WI38 (cell line): ENCODE results near the gene LNP1.
"Not testable (repeated sequence)": the region's sequence is repeated elsewhere in the genome, so short reads cannot be mapped to it uniquely, and the experiment has no call there.

ENCODE experiments used
- H3K4me3 ChIP-seq: 2 replicates; pipeline ENCODE4 v1.5.1; 2011; ENCODE audit warnings: low read depth, mild to moderate bottlenecking, control low read depth, low read length
- TF ChIP-seq, protein P1 (sequence below): IDR thresholded peaks from 2 replicates; pipeline ENCODE4 v1.5.1; 2012; ENCODE audit warnings: low read depth, mild to moderate bottlenecking, control low read depth, low read length

The LNP1 gene, protein sequence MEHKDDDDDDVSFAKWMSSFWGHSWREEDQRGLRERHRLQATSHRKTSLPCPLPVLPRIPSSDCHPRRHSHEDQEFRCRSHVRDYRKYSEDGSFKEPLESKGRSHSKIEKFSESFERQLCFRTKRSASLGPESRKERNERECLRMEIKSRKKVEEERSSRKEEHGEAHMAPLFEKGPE

DNA sequence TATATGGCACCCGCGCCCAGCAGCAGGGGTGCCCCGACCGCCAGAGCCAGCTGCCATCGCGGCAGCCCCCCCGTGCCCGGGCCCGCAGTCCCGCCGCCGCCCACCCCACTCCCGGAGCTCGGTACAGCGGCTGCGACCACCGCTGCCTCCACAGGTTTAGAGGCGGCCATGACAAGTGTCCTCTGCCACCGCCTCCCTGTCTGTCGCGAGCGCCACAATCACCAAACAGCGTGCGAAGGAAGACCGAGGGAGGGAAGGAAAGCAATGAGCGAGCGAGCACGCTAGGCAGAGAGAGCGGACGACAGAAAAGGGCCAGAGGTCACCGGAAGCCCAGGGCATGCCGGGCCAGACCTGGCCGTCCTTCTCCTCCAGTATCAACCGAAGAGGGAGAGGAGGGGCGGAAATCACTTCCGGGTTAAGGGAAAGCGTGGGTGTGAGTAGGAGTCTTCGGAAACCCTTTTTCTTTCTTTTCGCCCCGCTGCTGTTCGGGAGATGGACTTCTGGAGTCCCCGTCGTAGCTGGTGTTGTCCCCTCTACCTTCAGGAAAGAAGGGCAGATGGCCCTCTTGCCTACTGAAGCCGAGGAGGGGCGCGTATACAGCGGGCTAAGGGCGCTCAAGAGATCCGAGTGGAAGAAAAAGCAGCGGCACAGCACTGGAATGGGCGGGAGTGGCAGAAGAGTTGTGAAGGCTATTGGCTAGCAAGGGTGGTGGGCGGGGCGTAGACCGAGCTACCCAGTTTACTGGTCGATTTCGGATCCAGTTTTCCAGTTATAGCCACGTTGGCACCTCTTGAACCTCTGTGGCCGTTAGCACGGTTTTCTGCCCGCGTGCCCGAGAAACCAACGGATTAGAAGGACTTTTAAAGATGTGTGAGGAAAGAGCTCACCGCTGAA, at the start of gene LNP1, which contains the start of gene TOMM70:
Gene LNP1 (plus strand): TSS at position 760 of the 894 bp plus-strand sequence. CDS start 28,191 bp downstream, outside the sequence.
Gene TOMM70 (minus strand): TSS at position 310 of the 894 bp plus-strand sequence. CDS start 140 bp downstream, at position 170.
- H3K4me3 ChIP-seq = peak within 1 kb of the TSS; percentile 70
- TF ChIP-seq, protein P1, sequence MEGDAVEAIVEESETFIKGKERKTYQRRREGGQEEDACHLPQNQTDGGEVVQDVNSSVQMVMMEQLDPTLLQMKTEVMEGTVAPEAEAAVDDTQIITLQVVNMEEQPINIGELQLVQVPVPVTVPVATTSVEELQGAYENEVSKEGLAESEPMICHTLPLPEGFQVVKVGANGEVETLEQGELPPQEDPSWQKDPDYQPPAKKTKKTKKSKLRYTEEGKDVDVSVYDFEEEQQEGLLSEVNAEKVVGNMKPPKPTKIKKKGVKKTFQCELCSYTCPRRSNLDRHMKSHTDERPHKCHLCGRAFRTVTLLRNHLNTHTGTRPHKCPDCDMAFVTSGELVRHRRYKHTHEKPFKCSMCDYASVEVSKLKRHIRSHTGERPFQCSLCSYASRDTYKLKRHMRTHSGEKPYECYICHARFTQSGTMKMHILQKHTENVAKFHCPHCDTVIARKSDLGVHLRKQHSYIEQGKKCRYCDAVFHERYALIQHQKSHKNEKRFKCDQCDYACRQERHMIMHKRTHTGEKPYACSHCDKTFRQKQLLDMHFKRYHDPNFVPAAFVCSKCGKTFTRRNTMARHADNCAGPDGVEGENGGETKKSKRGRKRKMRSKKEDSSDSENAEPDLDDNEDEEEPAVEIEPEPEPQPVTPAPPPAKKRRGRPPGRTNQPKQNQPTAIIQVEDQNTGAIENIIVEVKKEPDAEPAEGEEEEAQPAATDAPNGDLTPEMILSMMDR = no peak

DNA sequence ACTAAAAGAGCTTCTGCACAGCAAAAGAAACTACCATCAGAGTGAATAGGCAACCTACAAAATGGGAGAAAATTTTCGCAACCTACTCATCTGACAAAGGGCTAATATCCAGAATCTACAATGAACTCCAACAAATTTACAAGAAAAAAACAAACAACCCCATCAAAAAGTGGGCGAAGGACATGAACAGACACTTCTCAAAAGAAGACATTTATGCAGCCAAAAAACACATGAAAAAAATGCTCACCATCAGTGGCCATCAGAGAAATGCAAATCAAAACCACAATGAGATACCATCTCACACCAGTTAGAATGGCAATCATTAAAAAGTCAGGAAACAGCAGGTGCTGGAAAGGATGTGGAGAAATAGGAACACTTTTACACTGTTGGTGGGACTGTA, 49.6 kb upstream of the LNP1 start:
- not testable (repeated sequence) for H3K4me3 ChIP-seq

DNA sequence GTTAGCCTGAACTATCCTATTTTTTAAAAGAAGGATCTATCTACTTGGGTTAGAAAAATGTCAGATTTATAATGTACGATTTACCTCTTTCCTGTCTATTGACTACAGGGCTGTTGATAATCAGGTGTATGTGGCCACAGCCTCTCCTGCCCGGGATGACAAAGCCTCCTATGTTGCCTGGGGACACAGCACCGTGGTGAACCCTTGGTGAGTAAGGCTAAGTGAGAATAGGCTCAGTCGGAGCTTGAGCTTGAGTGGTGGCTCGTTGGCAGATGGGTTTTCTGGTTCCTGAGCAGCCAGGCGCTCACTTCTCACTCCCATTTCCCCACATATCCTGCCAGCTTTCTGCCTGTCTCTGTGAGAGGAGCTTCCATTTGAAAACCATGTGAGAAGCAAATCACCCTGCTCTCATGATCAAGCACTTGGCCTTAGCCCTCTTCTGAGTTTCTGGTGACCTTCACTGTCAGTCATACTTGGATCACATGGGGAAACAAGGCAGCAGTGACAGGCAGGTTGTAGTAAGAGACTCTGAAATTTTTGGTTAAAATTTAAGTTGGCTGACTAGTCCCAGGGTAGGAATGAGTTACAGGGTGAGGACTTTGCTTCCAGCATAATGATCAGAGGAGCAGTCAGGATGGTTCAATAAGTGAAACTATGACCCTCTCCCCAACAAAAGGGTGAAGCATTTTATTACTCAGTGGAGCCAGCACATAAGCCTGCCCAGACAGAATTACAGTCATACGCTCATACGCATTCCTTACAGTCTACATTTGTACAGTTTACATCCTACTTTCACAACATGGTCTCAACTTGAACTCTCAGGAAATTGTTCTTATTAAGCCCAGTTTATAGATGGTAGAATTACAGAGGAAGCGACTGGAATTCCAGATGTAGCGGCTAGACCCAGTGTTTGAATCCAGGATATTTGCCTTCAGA, 48.8 kb upstream of the LNP1 start:
- TF ChIP-seq, protein P1 = no peak
- H3K4me3 ChIP-seq = no peak overlapping the region

DNA sequence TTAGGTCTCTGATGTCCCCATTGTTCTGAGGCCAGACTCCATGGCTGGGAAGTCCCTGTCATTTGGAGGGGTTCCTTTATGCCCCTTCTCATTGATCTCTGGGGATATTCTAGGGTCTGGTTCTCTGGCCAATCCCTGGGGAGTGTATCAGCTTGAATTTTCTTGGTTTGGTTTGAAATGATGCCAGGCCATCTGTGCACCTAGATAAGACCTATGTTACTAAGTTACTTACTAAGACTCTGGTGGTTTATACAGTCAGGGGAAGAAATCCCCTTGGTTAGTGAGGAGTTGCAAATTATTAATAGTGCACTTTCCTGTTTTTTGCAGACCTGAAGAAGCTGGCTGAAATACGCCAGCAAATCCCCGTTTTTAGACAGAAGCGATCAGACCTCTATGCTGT, 46.5 kb upstream of the LNP1 start:
- TF ChIP-seq, protein P1 = no peak
- H3K4me3 ChIP-seq = no peak overlapping the region

DNA sequence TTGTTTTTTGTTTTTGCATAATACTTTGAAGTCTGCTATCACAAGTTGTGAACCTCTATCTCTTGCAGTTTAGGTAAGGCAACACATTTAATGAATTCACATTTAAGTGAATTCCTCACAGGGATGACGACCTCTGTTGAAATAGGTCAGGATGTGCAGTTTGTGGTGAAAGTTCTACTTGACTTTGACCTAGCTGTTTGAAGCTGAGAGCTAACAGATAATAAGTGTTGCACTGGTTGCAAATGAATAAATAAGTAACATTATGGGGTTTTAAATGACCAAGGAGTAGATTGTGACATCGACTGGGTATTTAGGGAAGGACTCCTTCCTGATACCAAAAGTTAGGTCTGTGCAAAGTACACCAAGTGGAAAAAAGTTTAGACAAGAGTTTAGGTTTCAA, 42.9 kb upstream of the LNP1 start:
- H3K4me3 ChIP-seq = no peak overlapping the region
- TF ChIP-seq, protein P1 = no peak

DNA sequence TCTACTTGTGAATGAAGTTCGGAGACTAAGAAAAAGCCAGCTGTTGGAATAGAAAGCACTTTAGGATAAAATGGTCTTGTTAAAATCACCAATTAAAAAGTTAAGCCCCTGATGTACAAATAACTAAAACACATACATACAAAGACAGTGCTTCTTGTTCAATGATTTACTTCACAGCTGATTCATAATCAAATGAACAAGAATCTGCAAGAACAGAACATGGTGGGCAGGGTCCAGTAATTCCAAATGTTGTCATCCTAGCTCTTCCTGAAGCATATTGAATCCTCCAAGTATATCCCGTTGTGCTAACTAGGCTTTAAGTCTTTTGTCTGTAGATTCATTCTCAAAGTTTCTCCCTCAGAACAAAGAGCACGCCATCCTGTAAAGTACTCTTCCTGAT, 42.3 kb upstream of the LNP1 start:
- H3K4me3 ChIP-seq = no peak overlapping the region
- TF ChIP-seq, protein P1 = no peak

DNA sequence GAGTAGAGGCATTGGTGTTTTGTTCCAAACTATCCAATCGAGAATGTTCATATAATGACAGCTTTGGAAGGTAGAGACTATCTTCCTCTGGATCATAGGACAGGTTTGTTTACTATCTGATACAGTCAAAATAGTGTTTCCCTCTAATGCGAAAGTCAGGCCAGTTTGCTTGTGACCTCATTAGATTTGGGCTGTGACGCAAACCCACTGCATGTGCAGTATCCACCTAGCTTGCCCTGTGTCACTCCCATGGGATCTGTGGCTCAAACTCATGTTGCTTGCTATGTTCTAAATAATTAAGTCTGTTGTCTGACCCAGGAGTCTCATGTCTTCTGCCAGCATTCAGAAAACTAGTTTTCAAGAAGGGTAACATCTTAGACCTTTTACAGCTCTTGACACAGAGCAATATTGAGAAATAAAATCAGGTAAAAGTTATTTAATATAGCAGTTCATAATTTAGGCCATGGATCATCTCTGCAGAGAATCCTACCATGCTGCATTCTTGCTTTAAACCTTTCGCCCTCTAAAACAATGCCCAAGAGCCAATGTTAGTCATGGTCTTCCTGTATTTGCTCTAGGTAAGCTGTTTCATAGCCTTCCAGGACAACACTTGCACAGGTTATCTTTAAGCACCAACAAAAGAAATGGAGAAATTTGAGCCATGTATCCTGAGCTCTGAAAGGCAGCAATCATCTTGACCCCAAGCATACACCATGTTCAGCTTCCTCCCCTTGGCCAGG, 40.4 kb upstream of the LNP1 start:
- H3K4me3 ChIP-seq = no peak overlapping the region
- TF ChIP-seq, protein P1 = no peak
